Measurements from ENCODE around the gene CCS.

CCS gene

DNA sequence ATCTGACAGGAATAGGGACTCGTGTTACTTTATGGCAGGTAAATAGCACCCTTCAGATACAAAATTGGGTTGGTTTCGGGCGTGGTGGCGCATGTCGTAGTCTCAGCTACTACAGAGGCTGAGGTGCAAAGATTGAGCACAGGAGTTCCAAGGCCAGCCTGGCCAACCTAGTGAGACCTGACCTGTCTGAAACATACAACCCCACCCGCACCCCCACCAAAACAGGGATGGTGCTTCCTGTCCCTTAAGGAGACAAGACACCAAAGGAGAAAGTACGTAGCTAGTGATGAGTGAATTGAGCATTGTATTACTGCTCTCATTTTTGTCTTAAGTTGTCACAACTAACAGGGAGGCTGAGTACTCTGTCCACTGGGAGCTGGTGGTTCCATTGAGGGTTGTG lies 59.7 kb downstream of the CCS start:
- no peak overlapping the region for H3K4me3 ChIP-seq (ENCODE audit: low read depth in 1 of 2, low read length in 1 of 2)
- H3K36me3 ChIP-seq, result peaks cover 56% of the 10 kb centered on the region
- no peak overlapping the region for H3K27ac ChIP-seq
- H3K4me1 ChIP-seq (ENCODE audit: control insufficient read depth in 1 of 2, insufficient read depth in 1 of 2, low read depth in 1 of 2, low read length in 1 of 2), result no peaks in the 10 kb centered on the region
- no peaks in the 10 kb centered on the region for H3K27me3 ChIP-seq
- TF ChIP-seq CTCF (IDR thresholded peaks at IDR 0.05), result no peak
- H3K9me3 ChIP-seq, result no peaks in the 10 kb centered on the region

DNA sequence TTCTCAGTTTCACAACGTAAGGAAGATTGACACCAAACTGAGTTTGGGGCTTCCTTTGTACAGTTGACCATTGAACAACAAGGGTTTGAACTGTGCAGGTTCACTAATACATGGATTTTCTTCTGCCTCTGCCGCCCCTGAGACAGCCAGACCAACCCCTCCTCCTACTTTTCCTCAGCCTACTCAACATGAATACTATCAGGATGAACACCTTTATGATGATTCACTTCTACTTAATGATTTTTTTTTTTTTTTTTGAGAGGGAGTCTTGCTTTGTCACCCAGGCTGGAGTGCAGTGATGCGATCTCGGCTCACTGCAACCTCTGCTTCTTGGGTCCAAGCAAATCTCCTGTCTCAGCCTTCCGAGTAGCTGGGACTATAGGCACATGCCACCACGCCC lies 60.1 kb downstream of the CCS start:
- no peak overlapping the region for H3K4me3 ChIP-seq (ENCODE audit: low read depth in 1 of 2, low read length in 1 of 2)
- no peaks in the 10 kb centered on the region for H3K27me3 ChIP-seq
- no peak overlapping the region for H3K27ac ChIP-seq
- H3K9me3 ChIP-seq, result no peaks in the 10 kb centered on the region
- peaks cover 51% of the 10 kb centered on the region for H3K36me3 ChIP-seq
- no peak for TF ChIP-seq CTCF (IDR thresholded peaks at IDR 0.05)
- no peaks in the 10 kb centered on the region for H3K4me1 ChIP-seq (ENCODE audit: control insufficient read depth in 1 of 2, insufficient read depth in 1 of 2, low read depth in 1 of 2, low read length in 1 of 2)

Measured in neutrophil (primary cell).